Suprapubic skin (tissue), 4 donors: ENCODE data around the gene TOGARAM2. TPM values are rescaled to one million over a fixed set of nuclear protein-coding genes. Genes with fewer than 3 reads are reported as not detected.

ENCODE experiments used
- DNase-seq, 2 donors: peaks; one replicate each; pipeline ENCODE4 v3.0.0-alpha.2; 2019; ENCODE audit warnings: low spot score in 2 of 2
- H3K27ac ChIP-seq: fragments of 200-600 bp; sonication (generic); one replicate; pipeline ENCODE4 v1.5.1; 2019
- H3K27me3 ChIP-seq: fragments of 200-600 bp; sonication (generic); one replicate; pipeline ENCODE4 v1.5.1; 2019
- H3K36me3 ChIP-seq: fragments of 200-600 bp; sonication (generic); one replicate; pipeline ENCODE4 v1.5.1; 2019
- H3K4me1 ChIP-seq: fragments of 200-600 bp; sonication (generic); one replicate; pipeline ENCODE4 v1.5.1; 2019
- H3K4me3 ChIP-seq: fragments of 200-600 bp; sonication (generic); one replicate; pipeline ENCODE4 v1.5.1; 2019; ENCODE audit warnings: mild to moderate bottlenecking
- H3K9me3 ChIP-seq: fragments of 200-600 bp; sonication (generic); one replicate; pipeline ENCODE4 v1.5.1; 2019
- EP300 ChIP-seq: sonication (generic); formaldehyde crosslinking; IDR thresholded peaks from one replicate; pipeline ENCODE4 v1.6.1; 2017; ENCODE audit warnings: antibody characterized with exemption
- POLR2A ChIP-seq, 2 donors: fragments of 450-650 bp; IDR thresholded peaks; one replicate each; pipeline ENCODE4 v1.6.1; 2017; ENCODE audit warnings: antibody characterized with exemption in 2 of 2, mild to moderate bottlenecking in 2 of 2, moderate library complexity in 2 of 2
- POLR2AphosphoS5 ChIP-seq, 3 donors: sonication (generic); formaldehyde crosslinking; IDR thresholded peaks; one replicate each; pipeline ENCODE4 v1.6.1; 2017; ENCODE audit warnings: antibody characterized with exemption in 3 of 3
- WGBS: methylation state at CpG from one replicate; pipeline ENCODE4 v1.1.5; 2018; 5-methylcytosine and 5-hydroxymethylcytosine counted together
- total RNA-seq, 4 donors: library from RNA; depleted of rRNA; stranded (reverse); fragments of >200 nt; gene quantifications; one replicate each; pipeline ENCODE4 v1.1.0, GENCODE V29; 2016
- TF ChIP-seq, protein P1 (sequence below), 2 donors: fragments of 200-600 bp in 1 of 2; fragments of 450-650 bp in 1 of 2; sonication (generic) in 1 of 2; IDR thresholded peaks; one replicate each; pipeline ENCODE4 v1.5.1; 2016 to 2019; ENCODE audit warnings: antibody characterized with exemption in 2 of 2, mild to moderate bottlenecking in 1 of 2, moderate library complexity in 1 of 2

Gene TOGARAM2
- total RNA-seq, 4 donors from 2014 or later, result 0.08 to 4.9 (median 1.4) TPM

GRCh38 chr2:28955467-28955866 is 25.6 kb upstream of the TOGARAM2 start:
- Histone ChIP-seq H3K27ac (no peak overlapping the region), H3K4me3 (no peak overlapping the region), H3K4me1 (peaks cover 33% of the 10 kb centered on the region), H3K27me3 (no peaks in the 10 kb centered on the region), H3K9me3 (no peaks in the 10 kb centered on the region), H3K36me3 (no peaks in the 10 kb centered on the region)
- TF ChIP-seq, protein P1, sequence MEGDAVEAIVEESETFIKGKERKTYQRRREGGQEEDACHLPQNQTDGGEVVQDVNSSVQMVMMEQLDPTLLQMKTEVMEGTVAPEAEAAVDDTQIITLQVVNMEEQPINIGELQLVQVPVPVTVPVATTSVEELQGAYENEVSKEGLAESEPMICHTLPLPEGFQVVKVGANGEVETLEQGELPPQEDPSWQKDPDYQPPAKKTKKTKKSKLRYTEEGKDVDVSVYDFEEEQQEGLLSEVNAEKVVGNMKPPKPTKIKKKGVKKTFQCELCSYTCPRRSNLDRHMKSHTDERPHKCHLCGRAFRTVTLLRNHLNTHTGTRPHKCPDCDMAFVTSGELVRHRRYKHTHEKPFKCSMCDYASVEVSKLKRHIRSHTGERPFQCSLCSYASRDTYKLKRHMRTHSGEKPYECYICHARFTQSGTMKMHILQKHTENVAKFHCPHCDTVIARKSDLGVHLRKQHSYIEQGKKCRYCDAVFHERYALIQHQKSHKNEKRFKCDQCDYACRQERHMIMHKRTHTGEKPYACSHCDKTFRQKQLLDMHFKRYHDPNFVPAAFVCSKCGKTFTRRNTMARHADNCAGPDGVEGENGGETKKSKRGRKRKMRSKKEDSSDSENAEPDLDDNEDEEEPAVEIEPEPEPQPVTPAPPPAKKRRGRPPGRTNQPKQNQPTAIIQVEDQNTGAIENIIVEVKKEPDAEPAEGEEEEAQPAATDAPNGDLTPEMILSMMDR (IDR thresholded peaks at IDR 0.05), result no peak
- TF ChIP-seq EP300, result no peak
- TF ChIP-seq POLR2A (IDR thresholded peaks at IDR 0.05), result no peak
- TF ChIP-seq POLR2AphosphoS5 (IDR thresholded peaks at IDR 0.05), result no peak
- 55% methylated on average over 5 of the region's 5 CpGs for WGBS
- DNase-seq, result no peak

GRCh38 chr2:28956415-28956826 is 24.7 kb upstream of the TOGARAM2 start:
- peak in 1 of 2 donors; percentile 78 for DNase-seq
- Histone ChIP-seq H3K27me3 (no peaks in the 10 kb centered on the region), H3K36me3 (no peaks in the 10 kb centered on the region), H3K4me1 (peaks cover 28% of the 10 kb centered on the region), H3K27ac (no peak overlapping the region), H3K4me3 (no peak overlapping the region), H3K9me3 (no peaks in the 10 kb centered on the region)
- TF ChIP-seq POLR2A (IDR thresholded peaks at IDR 0.05) (no peak), POLR2AphosphoS5 (IDR thresholded peaks at IDR 0.05) (no peak), EP300 (no peak)
- TF ChIP-seq, protein P1 (IDR thresholded peaks at IDR 0.05), result no peak
- WGBS, result 30% methylated on average over 11 of the region's 11 CpGs

GRCh38 chr2:28956890-28957289 is 24.2 kb upstream of the TOGARAM2 start:
- no peak for DNase-seq
- 80% methylated on average over 15 of the region's 15 CpGs for WGBS

GRCh38 chr2:28958689-28959088 is 22.4 kb upstream of the TOGARAM2 start:
- Histone ChIP-seq H3K4me1 (peaks cover 6% of the 10 kb centered on the region), H3K27me3 (no peaks in the 10 kb centered on the region), H3K36me3 (no peaks in the 10 kb centered on the region), H3K4me3 (no peak overlapping the region), H3K9me3 (no peaks in the 10 kb centered on the region), H3K27ac (no peak overlapping the region)
- TF ChIP-seq POLR2AphosphoS5 (IDR thresholded peaks at IDR 0.05) (no peak), EP300 (no peak), POLR2A (IDR thresholded peaks at IDR 0.05) (no peak)
- TF ChIP-seq, protein P1 (IDR thresholded peaks at IDR 0.05), result peak; percentile 57 to 75
- WGBS, result 14% methylated on average over 9 of the region's 9 CpGs
- DNase-seq, result peak in 1 of 2 donors; percentile 84

More at GRCh38 chr2:28956890-28957289, 24.2 kb upstream of the TOGARAM2 start:
- Histone ChIP-seq H3K9me3 (no peaks in the 10 kb centered on the region), H3K4me3 (no peak overlapping the region), H3K4me1 (peaks cover 23% of the 10 kb centered on the region), H3K27me3 (no peaks in the 10 kb centered on the region), H3K36me3 (no peaks in the 10 kb centered on the region), H3K27ac (no peak overlapping the region)
- TF ChIP-seq, protein P1 (IDR thresholded peaks at IDR 0.05), result peak in 1 of 2 donors; percentile 11
- no peak for TF ChIP-seq POLR2AphosphoS5 (IDR thresholded peaks at IDR 0.05)

DNA sequence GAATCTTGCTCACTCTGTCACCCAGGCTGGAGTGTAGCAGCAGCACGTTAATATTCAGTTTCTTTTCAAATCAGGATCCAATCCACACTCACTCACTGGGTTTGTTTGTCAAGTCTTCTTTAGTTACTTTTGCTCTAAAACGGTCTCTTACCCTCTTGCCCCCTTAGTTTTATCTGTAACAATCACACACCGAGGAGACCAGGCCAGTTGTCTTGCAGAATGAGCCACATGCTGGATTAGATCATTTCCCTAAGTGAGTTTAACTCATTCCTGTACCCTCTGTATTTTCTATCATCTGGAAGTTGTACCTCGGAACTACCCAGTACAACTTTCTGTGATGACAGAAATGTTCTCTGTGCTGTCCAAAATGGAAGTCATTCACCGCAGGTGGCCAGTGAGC is 20.7 kb upstream of the TOGARAM2 start:
- 64% methylated on average over 5 of the region's 5 CpGs for WGBS
- TF ChIP-seq POLR2A (IDR thresholded peaks at IDR 0.05), result no peak
- no peak for TF ChIP-seq EP300
- TF ChIP-seq, protein P1 (IDR thresholded peaks at IDR 0.05), result no peak
- TF ChIP-seq POLR2AphosphoS5 (IDR thresholded peaks at IDR 0.05), result no peak
- no peak for DNase-seq
- H3K4me3 ChIP-seq, result no peak overlapping the region
- no peaks in the 10 kb centered on the region for H3K9me3 ChIP-seq
- H3K36me3 ChIP-seq, result no peaks in the 10 kb centered on the region
- no peak overlapping the region for H3K27ac ChIP-seq
- no peaks in the 10 kb centered on the region for H3K27me3 ChIP-seq
- H3K4me1 ChIP-seq, result peaks cover 5% of the 10 kb centered on the region
